ENCODE measurements around the gene HUNK. TPM values are rescaled to one million over a fixed set of nuclear protein-coding genes. Genes with fewer than 3 reads are reported as not detected.

The HUNK gene
- total and polyA plus RNA-seq, 2 of the 8 experiments (the other 6 are each of a cell fraction or from before 2014, with no cell fraction given) = 1.9 to 10.2 TPM

DNA sequence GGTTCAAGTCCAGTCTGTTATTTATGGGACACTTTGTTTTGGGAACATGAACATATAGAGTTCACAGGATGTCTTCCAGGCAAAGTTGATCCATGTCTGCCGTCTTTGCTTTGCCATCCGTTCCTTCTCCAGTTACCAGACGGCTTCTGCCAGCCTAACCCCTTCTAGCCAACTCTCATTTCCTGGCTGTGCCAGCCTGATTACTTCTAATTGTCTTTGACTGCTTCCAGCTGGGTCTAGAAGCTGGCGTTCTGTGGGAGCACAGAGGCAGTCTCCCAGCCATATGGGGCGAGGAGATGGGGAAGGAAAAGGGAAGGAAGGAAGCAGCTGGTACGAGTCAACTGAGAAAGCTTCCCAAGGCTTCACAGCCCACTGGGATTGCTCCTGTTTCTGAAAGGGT lies 3.1 kb upstream of the HUNK start:
- no peaks in the 10 kb centered on the region for H3K36me3 ChIP-seq (ENCODE audit: control insufficient read depth in 2 of 4, insufficient read depth in 4 of 4, low read length in 3 of 4)
- peaks cover 21% of the 10 kb centered on the region; the same call in 1 of the 2 replicates for H3K23me2 ChIP-seq (ENCODE audit: low read depth, low read length)
- FAIRE-seq (no peak), DNase-seq (ENCODE audit: low read depth in 1 of 2, low spot score in 2 of 2) (no peak)
- no peak overlapping the region for H2AFZ ChIP-seq (ENCODE audit: low read length)
- no peak overlapping the region for H3K9ac ChIP-seq (replicated peaks in 1 of 4; ENCODE audit: extremely low read depth in 1 of 4, low read depth in 3 of 4, low read length in 3 of 4)
- no peak overlapping the region for H4K5ac ChIP-seq (ENCODE audit: insufficient read length, low read depth, low read length)
- POLR2A ChIA-PET (ENCODE audit: partially characterized antibody) = interaction anchor here (0.6 kb wide), 1 partner anchor 70 kb away, joined by 3 read pairs; no protein-coding TSS in a partner anchor
- H3K9me3 ChIP-seq (ENCODE audit: insufficient read depth in 2 of 2, low read depth in 1 of 2, low read length in 1 of 2) = no peaks in the 10 kb centered on the region
- H3K79me2 ChIP-seq (ENCODE audit: control insufficient read depth in 1 of 2, insufficient read depth in 2 of 2, low read length in 2 of 2) = no peaks in the 10 kb centered on the region
- H3K4me3 ChIP-seq (ENCODE audit: extremely low read depth in 1 of 4, insufficient read depth in 2 of 4, low read depth in 3 of 4, low read length in 4 of 4) = no peak overlapping the region
- H2BK5ac ChIP-seq (ENCODE audit: low read depth, low read length) = no peak overlapping the region
- H3K4me2 ChIP-seq (ENCODE audit: insufficient read depth in 1 of 2, low read depth in 2 of 2, low read length in 2 of 2) = no peak overlapping the region
- no peak overlapping the region for H2AK5ac ChIP-seq (ENCODE audit: low read depth, low read length)
- H3K27me3 ChIP-seq (replicated peaks in 1 of 4; ENCODE audit: control insufficient read depth in 3 of 4, extremely low read depth in 1 of 4, insufficient read depth in 3 of 4, low read length in 3 of 4) = peaks cover 0 to 8% (median 7%) of the 10 kb centered on the region in 4 experiments; a peak in 4 of 7 replicates
- CTCF ChIA-PET (ENCODE audit: partially characterized antibody) = interaction anchor here (1.0 to 1.1 kb wide), 2 partner anchors 98 to 388 kb away, joined by 3 read pairs; no protein-coding TSS in a partner anchor
- H4K91ac ChIP-seq (replicated peaks; ENCODE audit: insufficient read length, low read length) = no peak overlapping the region
- H2BK120ac ChIP-seq (replicated peaks; ENCODE audit: low read depth, low read length) = no peak overlapping the region
- no peak overlapping the region for H2BK20ac ChIP-seq (ENCODE audit: low read length)
- no peak overlapping the region for H2BK15ac ChIP-seq (ENCODE audit: low read length)
- H3K27ac ChIP-seq (ENCODE audit: low read depth, low read length) = no peak overlapping the region
- H3K23ac ChIP-seq (ENCODE audit: insufficient read length) = no peak overlapping the region
- H3K18ac ChIP-seq (ENCODE audit: extremely low read depth, low read length) = no peak overlapping the region
- 80% methylated on average over 6 of the region's 6 CpGs; no CpG with 5 or more reads in 1 of the 2 experiments for WGBS, 2 experiments (ENCODE audit: extremely low coverage in 1 of 2, insufficient coverage in 1 of 2, insufficient read length in 1 of 2, insufficient replicate concordance in 2 of 2, low coverage in 1 of 2, low lambda C conversion rate in 2 of 2, missing lambda C conversion rate in 1 of 2)
- no peak overlapping the region for H3K4ac ChIP-seq (replicated peaks; ENCODE audit: insufficient read length, low read depth, low read length)
- no peak overlapping the region for H2BK12ac ChIP-seq (ENCODE audit: low read depth, low read length)
- no peak overlapping the region for H3K14ac ChIP-seq (ENCODE audit: insufficient read length)
- H4K20me1 ChIP-seq (replicated peaks in 1 of 2; ENCODE audit: control insufficient read depth in 1 of 2, insufficient read depth in 2 of 2, low read length in 2 of 2) = no peaks in the 10 kb centered on the region
- H3K4me1 ChIP-seq (replicated peaks in 1 of 4; ENCODE audit: control insufficient read depth in 3 of 4, insufficient read depth in 4 of 4, low read length in 3 of 4) = peaks cover 0 to 10% (median 2%) of the 10 kb centered on the region in 4 experiments; a peak in 6 of 7 replicates
- no peaks in the 10 kb centered on the region for H3K79me1 ChIP-seq (ENCODE audit: low read depth, low read length)
- no peak overlapping the region for H3K56ac ChIP-seq (replicated peaks; ENCODE audit: insufficient read length, low read depth, low read length)
- no peak overlapping the region for H4K8ac ChIP-seq (ENCODE audit: extremely low read depth, insufficient read depth, low read length)
- TF ChIP-seq POU5F1 (IDR thresholded peaks at IDR 0.05; ENCODE audit: low read depth, low read length) = no peak
- no peak for TF ChIP-seq RFX5 (IDR thresholded peaks at IDR 0.05; ENCODE audit: borderline replicate concordance, low read depth, low read length)
- TF ChIP-seq JUN (IDR thresholded peaks at IDR 0.05; ENCODE audit: low read depth, low read length) = no peak
- TF ChIP-seq GABPA (IDR thresholded peaks at IDR 0.05; ENCODE audit: borderline replicate concordance, insufficient read depth, low read length) = no peak
- TF ChIP-seq CBX8 (IDR thresholded peaks at IDR 0.05; ENCODE audit: borderline replicate concordance, low read depth, low read length) = no peak
- no peak for TF ChIP-seq YY1 (IDR thresholded peaks at IDR 0.05; ENCODE audit: low read depth, low read length)
- TF ChIP-seq CTBP2 (IDR thresholded peaks at IDR 0.05; ENCODE audit: borderline replicate concordance, insufficient read depth, insufficient read length, low read length) = no peak
- TF ChIP-seq TCF12 (IDR thresholded peaks at IDR 0.05; ENCODE audit: low read depth, low read length) = no peak
- TF ChIP-seq JUND (IDR thresholded peaks at IDR 0.05; ENCODE audit: low read length) = no peak
- no peak for TF ChIP-seq SP2 (IDR thresholded peaks at IDR 0.05; ENCODE audit: low read length)
- no peak for TF ChIP-seq MAFK (IDR thresholded peaks at IDR 0.05; ENCODE audit: low read depth, low read length)
- no peak for TF ChIP-seq SIX5 (IDR thresholded peaks at IDR 0.05; ENCODE audit: low read depth, low read length)
- no peak for TF ChIP-seq SAP30 (IDR thresholded peaks at IDR 0.05; ENCODE audit: insufficient read depth, insufficient replicate concordance, low read length)
